Measurements from ENCODE around the gene DIO2. TPM values are rescaled to one million over a fixed set of nuclear protein-coding genes. Genes with fewer than 3 reads are reported as not detected.
A peak's percentile ranks its signal among the peaks of the same experiment; 100 is the strongest.

DIO2 gene
- total RNA-seq, 1 donor from 2014 or later = 4.7 TPM

GRCh38 chr14:80152166-80152565, 59.1 kb downstream of the DIO2 start:
- Mint-ChIP-seq H3K27ac (ENCODE audit: unreplicated experiment) (no peak overlapping the region), H3K27me3 (ENCODE audit: low read depth, unreplicated experiment) (no peaks in the 10 kb centered on the region), H3K4me1 (ENCODE audit: low read depth, unreplicated experiment) (peaks cover 4% of the 10 kb centered on the region), H3K36me3 (ENCODE audit: low read depth, unreplicated experiment) (no peaks in the 10 kb centered on the region), H3K9me3 (ENCODE audit: unreplicated experiment) (no peaks in the 10 kb centered on the region), H3K4me3 (ENCODE audit: unreplicated experiment) (no peak overlapping the region)
- Histone ChIP-seq H3K4me1 (ENCODE audit: insufficient read depth, low read length) (no peaks in the 10 kb centered on the region), H3K4me2 (ENCODE audit: low read length) (no peak overlapping the region), H4K20me1 (ENCODE audit: insufficient read depth, low read length) (no peaks in the 10 kb centered on the region), H3K36me3 (ENCODE audit: insufficient read depth, low read length) (no peaks in the 10 kb centered on the region), H3K27ac (ENCODE audit: low read depth, low read length) (no peak overlapping the region), H3K9ac (ENCODE audit: low read length) (no peak overlapping the region), H2AFZ (ENCODE audit: low read depth, low read length) (no peak overlapping the region), H3K4me3 (ENCODE audit: insufficient read depth, low read depth, low read length) (no peak overlapping the region), H3K27me3 (ENCODE audit: insufficient read depth, low read length) (no peaks in the 10 kb centered on the region), H3K9me3 (ENCODE audit: insufficient read depth, low read depth, low read length) (no peaks in the 10 kb centered on the region), H3K79me2 (ENCODE audit: insufficient read depth, low read length) (no peaks in the 10 kb centered on the region)
- FAIRE-seq = no peak
- no peak for TF ChIP-seq CTCF (IDR thresholded peaks at IDR 0.05; ENCODE audit: insufficient read depth, low read depth, low read length)
- TF ChIP-seq EZH2 (IDR thresholded peaks at IDR 0.05; ENCODE audit: insufficient read depth, low read length) = no peak
- no peak for DNase-seq (ENCODE audit: low read depth)

GRCh38 chr14:80150301-80150700, 61.0 kb downstream of the DIO2 start:
- Histone ChIP-seq H4K20me1 (ENCODE audit: insufficient read depth, low read length) (no peaks in the 10 kb centered on the region), H3K79me2 (ENCODE audit: insufficient read depth, low read length) (no peaks in the 10 kb centered on the region), H3K27ac (ENCODE audit: low read depth, low read length) (no peak overlapping the region), H2AFZ (ENCODE audit: low read depth, low read length) (no peak overlapping the region), H3K9me3 (ENCODE audit: insufficient read depth, low read depth, low read length) (no peaks in the 10 kb centered on the region), H3K4me1 (ENCODE audit: insufficient read depth, low read length) (no peaks in the 10 kb centered on the region), H3K4me3 (ENCODE audit: insufficient read depth, low read depth, low read length) (no peak overlapping the region), H3K27me3 (ENCODE audit: insufficient read depth, low read length) (no peaks in the 10 kb centered on the region), H3K9ac (ENCODE audit: low read length) (no peak overlapping the region), H3K4me2 (ENCODE audit: low read length) (no peak overlapping the region), H3K36me3 (ENCODE audit: insufficient read depth, low read length) (no peaks in the 10 kb centered on the region)
- Mint-ChIP-seq H3K27me3 (ENCODE audit: low read depth, unreplicated experiment) (no peaks in the 10 kb centered on the region), H3K36me3 (ENCODE audit: low read depth, unreplicated experiment) (no peaks in the 10 kb centered on the region), H3K4me3 (ENCODE audit: unreplicated experiment) (no peak overlapping the region), H3K4me1 (ENCODE audit: low read depth, unreplicated experiment) (peaks cover 4% of the 10 kb centered on the region), H3K9me3 (ENCODE audit: unreplicated experiment) (no peaks in the 10 kb centered on the region), H3K27ac (ENCODE audit: unreplicated experiment) (no peak overlapping the region)
- TF ChIP-seq EZH2 (IDR thresholded peaks at IDR 0.05; ENCODE audit: insufficient read depth, low read length) (no peak), CTCF (IDR thresholded peaks at IDR 0.05; ENCODE audit: insufficient read depth, low read depth, low read length) (no peak)
- DNase-seq (ENCODE audit: low read depth) (peak; percentile 72), FAIRE-seq (no peak)
